ENCODE results near the gene TSPAN18. TPM values are rescaled to one million over a fixed set of nuclear protein-coding genes. Genes with fewer than 3 reads are reported as not detected.

TSPAN18 gene
- total RNA-seq, 1 experiment from 2014 or later, result 18.3 TPM

GRCh38 chr11:44859528-44859925 lies 132.8 kb downstream of the TSPAN18 start:
- H3K27ac ChIP-seq (ENCODE audit: low read depth, low read length), result no peak overlapping the region
- no peaks in the 10 kb centered on the region for H3K79me2 ChIP-seq (ENCODE audit: insufficient read depth, low read length)
- H3K9me2 ChIP-seq (ENCODE audit: insufficient read depth), result no peaks in the 10 kb centered on the region
- no peak overlapping the region for H2AFZ ChIP-seq (ENCODE audit: low read depth, low read length, poor library complexity, severe bottlenecking)
- no TSS peak for BruUV-seq (replicated peaks)
- RAD21 ChIA-PET (ENCODE audit: low non-redundant PET in 1 of 2, low total read pairs in 2 of 2, uncharacterized antibody in 2 of 2, unreplicated experiment in 2 of 2), result no interaction called here
- no peaks in the 10 kb centered on the region for H3K27me3 ChIP-seq (ENCODE audit: insufficient read depth, low read length)
- no peaks in the 10 kb centered on the region for H3K36me3 ChIP-seq (ENCODE audit: control insufficient read depth in 1 of 2, insufficient read depth in 2 of 2, low read length in 2 of 2)
- no peak overlapping the region for H3K4me3 ChIP-seq (replicated peaks in 1 of 2; ENCODE audit: low read depth in 1 of 2, low read length in 2 of 2)
- H3K4me1 ChIP-seq (ENCODE audit: control insufficient read depth in 1 of 2, insufficient read depth in 2 of 2, low read length in 2 of 2), result peaks cover 14 to 28% of the 10 kb centered on the region in 2 experiments
- H4K20me1 ChIP-seq (ENCODE audit: insufficient read depth), result no peaks in the 10 kb centered on the region
- CTCF ChIA-PET, result no interaction called here
- no peak overlapping the region for H3K4me2 ChIP-seq (ENCODE audit: low read length)
- DNase-seq (ENCODE audit: low read depth, low spot score) (no peak), ATAC-seq (no peak)
- intact Hi-C loops (cut with micrococcal nuclease), result no loop called here
- POLR2A ChIA-PET, result no interaction called here
- H3K9ac ChIP-seq (ENCODE audit: low read length), result no peak overlapping the region
- TF ChIP-seq ATF3 (IDR thresholded peaks at IDR 0.05) (no peak), CEBPB (IDR thresholded peaks at IDR 0.05; ENCODE audit: low read depth) (no peak), SIN3A (IDR thresholded peaks at IDR 0.05; ENCODE audit: low read depth) (no peak), SRF (IDR thresholded peaks at IDR 0.05; ENCODE audit: low read depth) (no peak), ELF1 (IDR thresholded peaks at IDR 0.05; ENCODE audit: borderline replicate concordance, low read depth) (no peak), FOSL1 (IDR thresholded peaks at IDR 0.05; ENCODE audit: low read depth) (no peak), MAX (IDR thresholded peaks at IDR 0.05) (no peak), POLR2AphosphoS5 (IDR thresholded peaks at IDR 0.05; ENCODE audit: low read depth, low read length) (no peak), EZH2phosphoT487 (IDR thresholded peaks at IDR 0.05; ENCODE audit: borderline replicate concordance) (no peak)
- no peaks in the 10 kb centered on the region for H3K9me3 ChIP-seq (ENCODE audit: control insufficient read depth in 1 of 2, insufficient read depth in 1 of 2, low read depth in 1 of 2, low read length in 2 of 2)

- RAD21 ChIA-PET (ENCODE audit: low non-redundant PET in 1 of 2, low total read pairs in 2 of 2, uncharacterized antibody in 2 of 2, unreplicated experiment in 2 of 2), result no interaction called here
- intact Hi-C loops (cut with micrococcal nuclease), result no loop called here
Observed at GRCh38 chr11:44860346-44860745, 133.6 kb downstream of the TSPAN18 start.

More at GRCh38 chr11:44860346-44860745, 133.6 kb downstream of the TSPAN18 start:
- Histone ChIP-seq H3K4me2 (ENCODE audit: low read length) (no peak overlapping the region), H3K9ac (ENCODE audit: low read length) (no peak overlapping the region), H3K9me2 (ENCODE audit: insufficient read depth) (no peaks in the 10 kb centered on the region), H2AFZ (ENCODE audit: low read depth, low read length, poor library complexity, severe bottlenecking) (no peak overlapping the region), H3K79me2 (ENCODE audit: insufficient read depth, low read length) (no peaks in the 10 kb centered on the region), H3K36me3 (ENCODE audit: control insufficient read depth in 1 of 2, insufficient read depth in 2 of 2, low read length in 2 of 2) (no peaks in the 10 kb centered on the region), H3K4me3 (replicated peaks in 1 of 2; ENCODE audit: low read depth in 1 of 2, low read length in 2 of 2) (no peak overlapping the region), H3K9me3 (ENCODE audit: control insufficient read depth in 1 of 2, insufficient read depth in 1 of 2, low read depth in 1 of 2, low read length in 2 of 2) (no peaks in the 10 kb centered on the region), H3K4me1 (ENCODE audit: control insufficient read depth in 1 of 2, insufficient read depth in 2 of 2, low read length in 2 of 2) (peaks cover 14 to 20% of the 10 kb centered on the region in 2 experiments), H3K27ac (ENCODE audit: low read depth, low read length) (no peak overlapping the region), H4K20me1 (ENCODE audit: insufficient read depth) (no peaks in the 10 kb centered on the region), H3K27me3 (ENCODE audit: insufficient read depth, low read length) (peaks cover 8% of the 10 kb centered on the region; the same call in 1 of the 2 replicates)
- DNase-seq (ENCODE audit: low read depth, low spot score), result no peak
- no TSS peak for BruUV-seq (replicated peaks)
- no peak for TF ChIP-seq EZH2 (IDR thresholded peaks at IDR 0.05)
- no peak for TF ChIP-seq ELF1 (IDR thresholded peaks at IDR 0.05; ENCODE audit: borderline replicate concordance, low read depth)
- TF ChIP-seq CBX3 (IDR thresholded peaks at IDR 0.05; ENCODE audit: low read depth), result no peak
- no peak for TF ChIP-seq POLR2A (IDR thresholded peaks at IDR 0.05; ENCODE audit: borderline replicate concordance, extremely low read depth, insufficient read depth, insufficient read length)
- TF ChIP-seq CEBPB (IDR thresholded peaks at IDR 0.05; ENCODE audit: low read depth), result no peak
- no peak for TF ChIP-seq SP1 (IDR thresholded peaks at IDR 0.05; ENCODE audit: low read depth)
- no peak for TF ChIP-seq ZNF274 (IDR thresholded peaks at IDR 0.05; ENCODE audit: low read depth, low read length)
- CTCF ChIA-PET, result no interaction called here
- ATAC-seq, result no peak
- POLR2A ChIA-PET, result no interaction called here

All from HCT116 (cell line).